Esophagus muscularis mucosa (tissue), 4 donors: ENCODE results near the gene HGS. TPM values are rescaled to one million over a fixed set of nuclear protein-coding genes. Genes with fewer than 3 reads are reported as not detected.
"Not testable (repeated sequence)": the region's sequence is repeated elsewhere in the genome, so short reads cannot be mapped to it uniquely, and the experiment has no call there.

Experiments
- DNase-seq: peaks from one replicate; pipeline ENCODE4 v3.0.0-alpha.2; 2017; ENCODE audit errors: extremely low spot score
- H3K27ac ChIP-seq, 4 donors: fragments of 200-600 bp; sonication (generic); replicated peaks in 1 of 4; 1 replicate in 3 of 4; 2 replicates in 1 of 4; pipeline ENCODE4 v1.5.1; 2016 to 2019; ENCODE audit warnings: mild to moderate bottlenecking in 1 of 4
- H3K27me3 ChIP-seq, 4 donors: fragments of 200-600 bp; sonication (generic); one replicate each; pipeline versions ENCODE4 v1.5.1 to v1.6.0; 2016 to 2019
- H3K36me3 ChIP-seq, 4 donors: fragments of 200-600 bp; sonication (generic); one replicate each; pipeline ENCODE4 v1.5.1; 2016 to 2019
- H3K4me1 ChIP-seq, 4 donors: fragments of 200-600 bp; sonication (generic); one replicate each; pipeline ENCODE4 v1.5.1; 2016 to 2019
- H3K4me3 ChIP-seq, 4 donors: fragments of 200-600 bp; sonication (generic); 1 replicate in 2 of 4; 2 replicates in 2 of 4; pipeline ENCODE4 v1.5.1; 2016 to 2019; ENCODE audit warnings: mild to moderate bottlenecking in 4 of 4, moderate library complexity in 1 of 4
- H3K9me3 ChIP-seq, 4 donors: fragments of 200-600 bp; sonication (generic); 1 replicate in 3 of 4; 2 replicates in 1 of 4; pipeline ENCODE4 v1.5.1; 2016 to 2019
- EP300 ChIP-seq: sonication (generic); formaldehyde crosslinking; IDR thresholded peaks from one replicate; pipeline ENCODE4 v1.6.1; 2017; ENCODE audit warnings: antibody characterized with exemption
- POLR2A ChIP-seq: fragments of 450-650 bp; IDR thresholded peaks from one replicate; pipeline ENCODE4 v1.6.1; 2017; ENCODE audit warnings: antibody characterized with exemption, moderate library complexity, mild to moderate bottlenecking, low read depth
- POLR2AphosphoS5 ChIP-seq, 2 donors: sonication (generic); formaldehyde crosslinking; IDR thresholded peaks; one replicate each; pipeline ENCODE4 v1.6.1; 2017; ENCODE audit warnings: antibody characterized with exemption in 2 of 2
- WGBS: methylation state at CpG from one replicate; pipeline ENCODE4 v1.1.5; 2018; 5-methylcytosine and 5-hydroxymethylcytosine counted together
- intact Hi-C: fragments of 100-400 bp; cut with DNase I; formaldehyde crosslinking; loops from one replicate; pipeline ENCODE4 v1.15.1; 2023
- total RNA-seq, 4 donors: library from RNA; depleted of rRNA; stranded (reverse); fragments of >200 nt; gene quantifications; one replicate each; pipeline versions ENCODE4 v1.1.0 to v1.2.1, GENCODE V29; 2016
- TF ChIP-seq, protein P1 (sequence below), 3 experiments: fragments of 200-600 bp in 2 of 3; fragments of 450-650 bp in 1 of 3; sonication (generic) in 2 of 3; IDR thresholded peaks; one replicate each; pipeline ENCODE4 v1.5.1; 2017 to 2019; ENCODE audit warnings: antibody characterized with exemption in 3 of 3, mild to moderate bottlenecking in 2 of 3, moderate library complexity in 1 of 3

Gene HGS
- total RNA-seq, 4 donors from 2014 or later: 47.8 to 99.1 (median 65.5) TPM

DNA sequence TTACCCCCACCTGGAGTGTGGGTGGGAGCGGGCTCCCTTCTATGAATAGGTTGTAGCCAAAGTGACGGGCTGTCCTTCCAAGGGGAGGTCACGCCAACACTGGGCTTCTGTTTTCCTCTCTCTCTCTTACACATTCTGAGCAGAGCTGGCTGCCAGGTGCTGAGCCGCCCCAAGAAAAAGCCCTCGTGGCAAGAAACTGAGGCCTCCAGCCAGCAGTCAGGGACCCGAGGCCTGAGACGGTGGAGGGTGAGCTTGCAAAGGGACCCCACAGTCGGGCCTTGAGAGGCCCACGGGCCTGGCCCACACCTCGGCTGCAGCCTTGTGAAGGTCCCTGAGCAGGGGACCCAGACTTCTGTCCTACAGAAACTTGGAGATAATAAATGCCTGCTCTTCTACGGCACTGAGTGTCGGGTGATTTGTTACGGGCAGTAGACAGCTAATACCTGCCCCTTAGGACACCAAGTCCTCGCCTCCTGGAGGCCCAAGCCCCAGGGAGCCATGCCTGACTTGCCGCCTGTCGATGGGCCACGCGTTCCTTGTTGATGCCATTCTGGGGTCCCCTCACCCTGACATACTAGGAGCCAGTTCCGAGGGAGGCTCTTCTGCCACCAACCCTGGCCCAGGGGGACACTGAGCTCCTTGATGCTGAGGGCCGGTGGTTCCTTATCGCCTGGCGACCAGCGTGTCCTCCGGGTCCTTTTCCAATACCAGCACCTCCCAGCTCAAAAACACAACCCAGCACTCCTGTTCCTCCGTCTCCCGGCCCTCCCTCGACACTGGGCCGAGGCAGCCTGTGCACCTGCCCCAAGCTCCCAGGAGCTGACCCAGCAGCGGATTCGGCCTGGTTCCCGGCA lies 54.4 kb downstream of the HGS start:
- Histone ChIP-seq H3K4me1 (peaks cover 0 to 17% (median 0%) of the 10 kb centered on the region in 4 donors), H3K27me3 (peaks cover 0 to 66% (median 8%) of the 10 kb centered on the region in 4 donors), H3K36me3 (no peaks in the 10 kb centered on the region), H3K27ac (no peak overlapping the region), H3K4me3 (no peak overlapping the region), H3K9me3 (no peaks in the 10 kb centered on the region)
- 90% methylated on average over 20 of the region's 31 CpGs for WGBS
- intact Hi-C loops: no loop called here
- TF ChIP-seq POLR2AphosphoS5 (IDR thresholded peaks at IDR 0.05): no peak
- DNase-seq: no peak

DNA sequence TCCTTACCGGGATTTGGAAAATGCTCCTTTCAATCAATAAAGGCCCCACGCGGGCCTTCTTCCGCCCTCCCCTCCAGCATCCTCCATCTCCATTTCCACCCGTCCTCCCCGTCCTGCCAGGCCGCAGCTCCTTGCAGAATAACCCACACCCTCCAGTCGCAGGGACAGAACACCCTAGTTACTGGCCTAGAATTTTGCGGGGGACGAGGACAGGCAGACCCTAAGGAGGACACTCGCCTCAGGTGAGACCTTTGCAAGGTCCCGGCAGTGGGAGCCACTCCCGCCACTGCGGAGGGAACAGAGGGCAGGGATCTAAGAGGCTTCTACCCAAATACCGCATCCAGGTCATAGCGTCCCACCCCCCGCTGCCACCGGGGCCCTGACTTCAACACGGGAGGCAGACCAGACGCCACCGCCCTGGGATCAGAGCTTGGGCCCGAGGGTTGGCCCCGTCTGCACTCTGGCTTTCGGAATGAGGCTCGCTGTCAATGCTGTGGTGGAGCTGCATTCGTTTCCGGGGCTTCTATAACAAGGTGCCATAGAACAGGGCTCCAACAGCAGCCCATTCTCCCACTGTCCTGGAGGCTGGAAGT lies 55.1 kb downstream of the HGS start:
- H3K27ac ChIP-seq: no peak overlapping the region
- no peak overlapping the region for H3K4me3 ChIP-seq
- 87% methylated on average over 20 of the region's 27 CpGs for WGBS
- peaks cover 0 to 61% (median 6%) of the 10 kb centered on the region in 4 donors for H3K27me3 ChIP-seq
- no peaks in the 10 kb centered on the region for H3K9me3 ChIP-seq
- DNase-seq: no peak
- no peaks in the 10 kb centered on the region for H3K36me3 ChIP-seq
- intact Hi-C loops: no loop called here
- TF ChIP-seq, protein P1, sequence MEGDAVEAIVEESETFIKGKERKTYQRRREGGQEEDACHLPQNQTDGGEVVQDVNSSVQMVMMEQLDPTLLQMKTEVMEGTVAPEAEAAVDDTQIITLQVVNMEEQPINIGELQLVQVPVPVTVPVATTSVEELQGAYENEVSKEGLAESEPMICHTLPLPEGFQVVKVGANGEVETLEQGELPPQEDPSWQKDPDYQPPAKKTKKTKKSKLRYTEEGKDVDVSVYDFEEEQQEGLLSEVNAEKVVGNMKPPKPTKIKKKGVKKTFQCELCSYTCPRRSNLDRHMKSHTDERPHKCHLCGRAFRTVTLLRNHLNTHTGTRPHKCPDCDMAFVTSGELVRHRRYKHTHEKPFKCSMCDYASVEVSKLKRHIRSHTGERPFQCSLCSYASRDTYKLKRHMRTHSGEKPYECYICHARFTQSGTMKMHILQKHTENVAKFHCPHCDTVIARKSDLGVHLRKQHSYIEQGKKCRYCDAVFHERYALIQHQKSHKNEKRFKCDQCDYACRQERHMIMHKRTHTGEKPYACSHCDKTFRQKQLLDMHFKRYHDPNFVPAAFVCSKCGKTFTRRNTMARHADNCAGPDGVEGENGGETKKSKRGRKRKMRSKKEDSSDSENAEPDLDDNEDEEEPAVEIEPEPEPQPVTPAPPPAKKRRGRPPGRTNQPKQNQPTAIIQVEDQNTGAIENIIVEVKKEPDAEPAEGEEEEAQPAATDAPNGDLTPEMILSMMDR (IDR thresholded peaks at IDR 0.05): no peak
- no peak for TF ChIP-seq EP300
- TF ChIP-seq POLR2AphosphoS5 (IDR thresholded peaks at IDR 0.05): no peak
- TF ChIP-seq POLR2A: no peak
- peaks cover 0 to 11% (median 0%) of the 10 kb centered on the region in 4 donors for H3K4me1 ChIP-seq

DNA sequence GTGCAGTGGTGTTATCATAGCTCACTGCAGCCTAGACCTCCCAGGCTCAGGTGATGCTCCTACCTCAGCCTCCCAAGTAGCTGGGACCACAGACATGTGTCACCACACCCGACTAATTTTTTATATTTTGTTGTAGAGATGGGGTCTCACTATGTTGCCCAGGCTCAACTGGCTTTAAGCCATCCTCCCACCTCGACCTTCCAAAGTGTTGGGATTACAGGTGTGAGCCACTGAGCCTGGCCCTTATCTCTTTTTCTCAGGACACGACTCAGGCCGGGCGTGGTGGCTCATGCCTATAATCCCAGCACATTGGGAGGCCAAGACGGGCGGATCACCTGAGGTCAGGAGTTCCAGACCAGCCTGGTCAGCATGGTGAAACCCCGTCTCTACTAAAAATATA lies 55.8 kb downstream of the HGS start:
- H3K4me3 ChIP-seq, H3K27ac ChIP-seq, H3K36me3 ChIP-seq, DNase-seq, H3K9me3 ChIP-seq, H3K4me1 ChIP-seq, intact Hi-C loops: not testable (repeated sequence)
- peaks cover 0 to 58% (median 6%) of the 10 kb centered on the region in 4 donors for H3K27me3 ChIP-seq
- 93% methylated on average over 8 of the region's 8 CpGs for WGBS

DNA sequence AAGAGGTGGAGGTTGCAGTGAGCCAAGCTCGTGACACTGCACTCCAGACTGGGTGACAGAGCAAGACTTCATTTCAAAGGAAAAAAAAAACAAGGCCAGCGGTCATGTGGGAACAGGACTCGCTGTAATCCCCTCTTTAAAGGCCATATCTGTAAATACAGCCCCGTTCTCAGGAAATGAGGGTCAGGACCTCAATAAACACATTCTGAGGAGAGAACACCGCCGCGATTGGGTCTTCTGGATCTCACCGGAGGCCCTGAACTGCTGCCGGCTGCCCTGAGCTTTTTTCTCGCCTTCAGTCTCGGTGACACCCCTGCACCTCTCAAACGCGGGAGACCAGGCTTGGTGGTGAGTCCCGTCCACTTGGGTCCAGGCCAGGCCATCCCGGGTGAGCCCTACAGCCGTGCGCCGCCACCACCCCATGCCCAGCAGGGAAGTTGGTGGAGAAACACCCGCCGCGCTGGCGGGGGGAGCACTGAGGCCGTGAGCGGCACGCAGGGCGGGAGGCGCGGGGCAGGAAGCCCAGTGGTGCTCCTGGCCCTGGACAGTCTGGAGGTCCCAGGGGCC lies 56.7 kb downstream of the HGS start:
- no peaks in the 10 kb centered on the region for H3K36me3 ChIP-seq
- intact Hi-C loops: no loop called here
- WGBS: 44% methylated on average over 13 of the region's 28 CpGs
- H3K4me3 ChIP-seq: no peak overlapping the region
- H3K27me3 ChIP-seq: peaks cover 0 to 51% (median 6%) of the 10 kb centered on the region in 4 donors
- H3K27ac ChIP-seq: no peak overlapping the region
- TF ChIP-seq, protein P1 (IDR thresholded peaks at IDR 0.05): no peak
- no peak for TF ChIP-seq POLR2A
- no peak for TF ChIP-seq POLR2AphosphoS5 (IDR thresholded peaks at IDR 0.05)
- no peak for TF ChIP-seq EP300
- no peaks in the 10 kb centered on the region for H3K9me3 ChIP-seq
- DNase-seq: no peak
- peaks cover 0 to 7% (median 0%) of the 10 kb centered on the region in 4 donors for H3K4me1 ChIP-seq

DNA sequence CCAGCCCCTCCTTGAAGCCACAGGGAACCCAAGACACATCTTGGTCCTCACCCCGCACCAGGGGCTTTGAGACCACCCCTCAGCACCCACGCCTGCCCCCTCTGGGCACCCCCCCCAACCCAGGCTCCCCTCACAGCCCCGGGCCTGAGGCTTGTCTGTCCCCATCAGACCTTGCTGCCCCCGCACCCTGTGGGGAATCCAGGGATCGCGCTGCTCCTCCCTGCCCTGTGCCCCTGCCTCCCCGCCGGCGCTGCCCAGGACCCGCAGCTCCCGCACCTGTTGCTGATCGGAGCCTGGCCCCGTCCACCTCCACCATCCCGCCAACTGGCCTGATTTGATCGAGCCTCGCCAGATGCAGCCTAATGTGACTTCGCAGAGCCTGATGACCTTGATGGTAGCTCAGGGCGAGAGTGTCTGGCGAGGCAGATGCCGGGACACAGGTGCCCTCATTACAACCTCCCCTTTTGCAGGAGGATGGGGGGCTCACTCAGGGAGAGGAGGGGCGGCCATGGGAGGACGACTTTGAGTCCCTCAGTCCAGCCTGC lies 57.3 kb downstream of the HGS start:
- Histone ChIP-seq H3K27ac (no peak overlapping the region), H3K27me3 (peaks cover 0 to 44% (median 6%) of the 10 kb centered on the region in 4 donors), H3K4me3 (no peak overlapping the region), H3K36me3 (no peaks in the 10 kb centered on the region), H3K9me3 (no peaks in the 10 kb centered on the region), H3K4me1 (peaks cover 0 to 7% (median 0%) of the 10 kb centered on the region in 4 donors)
- DNase-seq: no peak
- WGBS: 53% methylated on average over 13 of the region's 22 CpGs
- intact Hi-C loops: no loop called here
- TF ChIP-seq EP300: no peak
- TF ChIP-seq POLR2A: no peak
- TF ChIP-seq, protein P1 (IDR thresholded peaks at IDR 0.05): no peak
- TF ChIP-seq POLR2AphosphoS5 (IDR thresholded peaks at IDR 0.05): no peak
